HepG2 (cell line): ENCODE data around the gene TKFC.

ENCODE experiments used
- CENPX ChIP-seq: sonication (generic); formaldehyde crosslinking; IDR thresholded peaks from 2 replicates; pipeline ENCODE4 v1.9.0; 2021; ENCODE audit warnings: mild to moderate bottlenecking, missing genetic modification reagents, moderate library complexity
- ELF4 ChIP-seq: sonication (generic); formaldehyde crosslinking; IDR thresholded peaks from 2 replicates; pipeline ENCODE4 v1.5.0; 2020; ENCODE audit warnings: missing genetic modification reagents, mild to moderate bottlenecking, moderate library complexity, borderline replicate concordance
- MAFG ChIP-seq: sonication (generic); formaldehyde crosslinking; IDR thresholded peaks from 2 replicates; pipeline ENCODE4 v1.5.1; 2020; ENCODE audit warnings: mild to moderate bottlenecking, missing genetic modification reagents
- MAFK ChIP-seq, 2 experiments: IDR thresholded peaks in 1 of 2; conservative IDR thresholded peaks in 1 of 2; 2 replicates each; pipeline ENCODE4 v1.6.1; 2011; ENCODE audit warnings: improper control_type of control experiment in 2 of 2, low read length in 2 of 2
- NR2F1 ChIP-seq, 2 experiments: fragments of 450-650 bp in 1 of 2; formaldehyde crosslinking in 1 of 2; IDR thresholded peaks; 2 replicates each; pipeline versions ENCODE4 v1.5.0 to v1.6.1; 2016 to 2020; ENCODE audit warnings: mild to moderate bottlenecking in 1 of 2, missing compliant biosample characterization in 1 of 2, missing genetic modification reagents in 1 of 2, moderate library complexity in 1 of 2
- PHF20 ChIP-seq: sonication (generic); formaldehyde crosslinking; IDR thresholded peaks from 2 replicates; pipeline ENCODE4 v1.5.0; 2020; ENCODE audit warnings: mild to moderate bottlenecking, missing genetic modification reagents
- POLR2AphosphoS5 ChIP-seq: IDR thresholded peaks from 2 replicates; pipeline ENCODE4 v1.6.1; 2012; ENCODE audit warnings: low read depth, low read length
- TBP ChIP-seq: sonication (generic); formaldehyde crosslinking; IDR thresholded peaks from 2 replicates; pipeline ENCODE4 v1.5.0; 2020; ENCODE audit warnings: missing genetic modification reagents
- ZNF10 ChIP-seq: sonication (generic); formaldehyde crosslinking; IDR thresholded peaks from 2 replicates; pipeline ENCODE4 v1.4.0; 2020; ENCODE audit warnings: mild to moderate bottlenecking, low read depth, missing genetic modification reagents, borderline replicate concordance
- ZNF274 ChIP-seq: sonication (generic); formaldehyde crosslinking; IDR thresholded peaks from 2 replicates; pipeline ENCODE4 v1.5.1; 2020; ENCODE audit warnings: mild to moderate bottlenecking, missing genetic modification reagents
- TF ChIP-seq, protein P1 (sequence below): sonication (generic); formaldehyde crosslinking; IDR thresholded peaks from 2 replicates; pipeline ENCODE4 v1.5.0; 2020; ENCODE audit warnings: mild to moderate bottlenecking, missing genetic modification reagents, moderate library complexity
- TF ChIP-seq, protein P2 (sequence below): IDR thresholded peaks from 2 replicates; pipeline ENCODE4 v1.6.1; 2016; ENCODE audit warnings: missing compliant biosample characterization, missing genetic modification reagents, borderline replicate concordance

GRCh38 chr11:61325649-61326414 is 7.2 kb upstream of the TKFC start:
- TF ChIP-seq ZNF274 (CRISPR knock-in tag) (no peak), MAFG (CRISPR knock-in tag) (no peak), ZNF10 (no peak), MAFK (conservative IDR thresholded peaks at IDR 0.05 in 1 of 2, IDR thresholded peaks at IDR 0.05 in 1 of 2; ENCODE audit: low read length in 2 of 2) (no peak), PHF20 (CRISPR knock-in tag) (no peak), TBP (CRISPR knock-in tag) (no peak), POLR2AphosphoS5 (no peak), ELF4 (CRISPR knock-in tag) (no peak), CENPX (CRISPR knock-in tag) (no peak), NR2F1 (CRISPR knock-in tag; IDR thresholded peaks at IDR 0.05) (no peak)
- TF ChIP-seq, protein P1, sequence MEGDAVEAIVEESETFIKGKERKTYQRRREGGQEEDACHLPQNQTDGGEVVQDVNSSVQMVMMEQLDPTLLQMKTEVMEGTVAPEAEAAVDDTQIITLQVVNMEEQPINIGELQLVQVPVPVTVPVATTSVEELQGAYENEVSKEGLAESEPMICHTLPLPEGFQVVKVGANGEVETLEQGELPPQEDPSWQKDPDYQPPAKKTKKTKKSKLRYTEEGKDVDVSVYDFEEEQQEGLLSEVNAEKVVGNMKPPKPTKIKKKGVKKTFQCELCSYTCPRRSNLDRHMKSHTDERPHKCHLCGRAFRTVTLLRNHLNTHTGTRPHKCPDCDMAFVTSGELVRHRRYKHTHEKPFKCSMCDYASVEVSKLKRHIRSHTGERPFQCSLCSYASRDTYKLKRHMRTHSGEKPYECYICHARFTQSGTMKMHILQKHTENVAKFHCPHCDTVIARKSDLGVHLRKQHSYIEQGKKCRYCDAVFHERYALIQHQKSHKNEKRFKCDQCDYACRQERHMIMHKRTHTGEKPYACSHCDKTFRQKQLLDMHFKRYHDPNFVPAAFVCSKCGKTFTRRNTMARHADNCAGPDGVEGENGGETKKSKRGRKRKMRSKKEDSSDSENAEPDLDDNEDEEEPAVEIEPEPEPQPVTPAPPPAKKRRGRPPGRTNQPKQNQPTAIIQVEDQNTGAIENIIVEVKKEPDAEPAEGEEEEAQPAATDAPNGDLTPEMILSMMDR (CRISPR knock-in tag) = no peak
- TF ChIP-seq, protein P2, sequence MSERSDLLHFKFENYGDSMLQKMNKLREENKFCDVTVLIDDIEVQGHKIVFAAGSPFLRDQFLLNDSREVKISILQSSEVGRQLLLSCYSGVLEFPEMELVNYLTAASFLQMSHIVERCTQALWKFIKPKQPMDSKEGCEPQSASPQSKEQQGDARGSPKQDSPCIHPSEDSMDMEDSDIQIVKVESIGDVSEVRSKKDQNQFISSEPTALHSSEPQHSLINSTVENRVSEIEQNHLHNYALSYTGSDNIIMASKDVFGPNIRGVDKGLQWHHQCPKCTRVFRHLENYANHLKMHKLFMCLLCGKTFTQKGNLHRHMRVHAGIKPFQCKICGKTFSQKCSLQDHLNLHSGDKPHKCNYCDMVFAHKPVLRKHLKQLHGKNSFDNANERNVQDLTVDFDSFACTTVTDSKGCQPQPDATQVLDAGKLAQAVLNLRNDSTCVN (CRISPR knock-in tag) = no peak
